ENCODE measurements around the gene BAX. TPM values are rescaled to one million over a fixed set of nuclear protein-coding genes. Genes with fewer than 3 reads are reported as not detected.

Gene BAX
- total and polyA plus RNA-seq, 2 of the 13 experiments (the other 11 are each of a cell fraction or from before 2014, with no cell fraction given), result 139 to 176 TPM

DNA sequence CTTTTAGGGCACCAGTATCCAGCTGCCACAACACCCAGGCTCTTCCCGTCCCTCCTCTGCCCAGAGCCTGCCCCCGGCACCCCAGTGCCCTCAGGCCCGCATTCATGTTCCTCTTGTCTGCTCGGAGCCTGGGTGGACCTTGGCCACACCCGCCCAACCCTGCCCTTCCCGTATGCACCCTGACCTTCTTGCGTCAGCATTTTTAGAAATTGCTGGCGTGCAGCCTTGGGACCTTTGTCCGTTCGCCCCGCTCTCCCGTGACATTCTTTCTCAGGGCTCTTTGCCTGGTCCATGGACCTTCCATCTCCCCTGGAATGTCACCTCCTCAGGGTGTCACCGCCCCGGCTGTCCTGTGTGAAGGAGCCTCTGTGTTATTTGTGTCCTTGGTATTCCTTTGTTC, 47.0 kb upstream of the BAX start (continued):
- TF ChIP-seq, protein P1, sequence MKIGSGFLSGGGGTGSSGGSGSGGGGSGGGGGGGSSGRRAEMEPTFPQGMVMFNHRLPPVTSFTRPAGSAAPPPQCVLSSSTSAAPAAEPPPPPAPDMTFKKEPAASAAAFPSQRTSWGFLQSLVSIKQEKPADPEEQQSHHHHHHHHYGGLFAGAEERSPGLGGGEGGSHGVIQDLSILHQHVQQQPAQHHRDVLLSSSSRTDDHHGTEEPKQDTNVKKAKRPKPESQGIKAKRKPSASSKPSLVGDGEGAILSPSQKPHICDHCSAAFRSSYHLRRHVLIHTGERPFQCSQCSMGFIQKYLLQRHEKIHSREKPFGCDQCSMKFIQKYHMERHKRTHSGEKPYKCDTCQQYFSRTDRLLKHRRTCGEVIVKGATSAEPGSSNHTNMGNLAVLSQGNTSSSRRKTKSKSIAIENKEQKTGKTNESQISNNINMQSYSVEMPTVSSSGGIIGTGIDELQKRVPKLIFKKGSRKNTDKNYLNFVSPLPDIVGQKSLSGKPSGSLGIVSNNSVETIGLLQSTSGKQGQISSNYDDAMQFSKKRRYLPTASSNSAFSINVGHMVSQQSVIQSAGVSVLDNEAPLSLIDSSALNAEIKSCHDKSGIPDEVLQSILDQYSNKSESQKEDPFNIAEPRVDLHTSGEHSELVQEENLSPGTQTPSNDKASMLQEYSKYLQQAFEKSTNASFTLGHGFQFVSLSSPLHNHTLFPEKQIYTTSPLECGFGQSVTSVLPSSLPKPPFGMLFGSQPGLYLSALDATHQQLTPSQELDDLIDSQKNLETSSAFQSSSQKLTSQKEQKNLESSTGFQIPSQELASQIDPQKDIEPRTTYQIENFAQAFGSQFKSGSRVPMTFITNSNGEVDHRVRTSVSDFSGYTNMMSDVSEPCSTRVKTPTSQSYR (CRISPR knock-in tag; IDR thresholded peaks at IDR 0.05; ENCODE audit: borderline replicate concordance), result no peak
- TF ChIP-seq, protein P2, sequence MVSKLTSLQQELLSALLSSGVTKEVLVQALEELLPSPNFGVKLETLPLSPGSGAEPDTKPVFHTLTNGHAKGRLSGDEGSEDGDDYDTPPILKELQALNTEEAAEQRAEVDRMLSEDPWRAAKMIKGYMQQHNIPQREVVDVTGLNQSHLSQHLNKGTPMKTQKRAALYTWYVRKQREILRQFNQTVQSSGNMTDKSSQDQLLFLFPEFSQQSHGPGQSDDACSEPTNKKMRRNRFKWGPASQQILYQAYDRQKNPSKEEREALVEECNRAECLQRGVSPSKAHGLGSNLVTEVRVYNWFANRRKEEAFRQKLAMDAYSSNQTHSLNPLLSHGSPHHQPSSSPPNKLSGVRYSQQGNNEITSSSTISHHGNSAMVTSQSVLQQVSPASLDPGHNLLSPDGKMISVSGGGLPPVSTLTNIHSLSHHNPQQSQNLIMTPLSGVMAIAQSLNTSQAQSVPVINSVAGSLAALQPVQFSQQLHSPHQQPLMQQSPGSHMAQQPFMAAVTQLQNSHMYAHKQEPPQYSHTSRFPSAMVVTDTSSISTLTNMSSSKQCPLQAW (CRISPR knock-in tag; IDR thresholded peaks at IDR 0.05), result peak; percentile 58; the same call in 1 of the 2 replicates
- TF ChIP-seq, protein P3, sequence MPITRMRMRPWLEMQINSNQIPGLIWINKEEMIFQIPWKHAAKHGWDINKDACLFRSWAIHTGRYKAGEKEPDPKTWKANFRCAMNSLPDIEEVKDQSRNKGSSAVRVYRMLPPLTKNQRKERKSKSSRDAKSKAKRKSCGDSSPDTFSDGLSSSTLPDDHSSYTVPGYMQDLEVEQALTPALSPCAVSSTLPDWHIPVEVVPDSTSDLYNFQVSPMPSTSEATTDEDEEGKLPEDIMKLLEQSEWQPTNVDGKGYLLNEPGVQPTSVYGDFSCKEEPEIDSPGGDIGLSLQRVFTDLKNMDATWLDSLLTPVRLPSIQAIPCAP (CRISPR knock-in tag; IDR thresholded peaks at IDR 0.05; ENCODE audit: low read depth), result no peak
- no peak for TF ChIP-seq PCBP2 (optimal IDR thresholded peaks at IDR 0.05; ENCODE audit: low read depth, low read length, poor library complexity, severe bottlenecking)
- TF ChIP-seq ZNF816 (CRISPR knock-in tag; IDR thresholded peaks at IDR 0.05; ENCODE audit: borderline replicate concordance), result no peak
- peak; percentile 96 for TF ChIP-seq MAFF (IDR thresholded peaks at IDR 0.05; ENCODE audit: low read depth, low read length)
- TF ChIP-seq, protein P4, sequence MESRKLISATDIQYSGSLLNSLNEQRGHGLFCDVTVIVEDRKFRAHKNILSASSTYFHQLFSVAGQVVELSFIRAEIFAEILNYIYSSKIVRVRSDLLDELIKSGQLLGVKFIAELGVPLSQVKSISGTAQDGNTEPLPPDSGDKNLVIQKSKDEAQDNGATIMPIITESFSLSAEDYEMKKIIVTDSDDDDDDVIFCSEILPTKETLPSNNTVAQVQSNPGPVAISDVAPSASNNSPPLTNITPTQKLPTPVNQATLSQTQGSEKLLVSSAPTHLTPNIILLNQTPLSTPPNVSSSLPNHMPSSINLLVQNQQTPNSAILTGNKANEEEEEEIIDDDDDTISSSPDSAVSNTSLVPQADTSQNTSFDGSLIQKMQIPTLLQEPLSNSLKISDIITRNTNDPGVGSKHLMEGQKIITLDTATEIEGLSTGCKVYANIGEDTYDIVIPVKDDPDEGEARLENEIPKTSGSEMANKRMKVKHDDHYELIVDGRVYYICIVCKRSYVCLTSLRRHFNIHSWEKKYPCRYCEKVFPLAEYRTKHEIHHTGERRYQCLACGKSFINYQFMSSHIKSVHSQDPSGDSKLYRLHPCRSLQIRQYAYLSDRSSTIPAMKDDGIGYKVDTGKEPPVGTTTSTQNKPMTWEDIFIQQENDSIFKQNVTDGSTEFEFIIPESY (CRISPR knock-in tag; IDR thresholded peaks at IDR 0.05), result no peak; the same call in 1 of the 2 replicates
